Endometrium (tissue), 2 donors: Measurements from ENCODE around the gene RANBP1.

Experiments used
- FAIRE-seq: peaks from 2 replicates; lab custom pipeline; 2012; peaks lifted over from hg19 to GRCh38; lab: Jason Lieb, UNC
- donor health status: control.
- donor health status: control.

Gene RANBP1

GRCh38 chr22:20125201-20126174 is 9.6 kb downstream of the RANBP1 start:
- no peak for FAIRE-seq

DNA sequence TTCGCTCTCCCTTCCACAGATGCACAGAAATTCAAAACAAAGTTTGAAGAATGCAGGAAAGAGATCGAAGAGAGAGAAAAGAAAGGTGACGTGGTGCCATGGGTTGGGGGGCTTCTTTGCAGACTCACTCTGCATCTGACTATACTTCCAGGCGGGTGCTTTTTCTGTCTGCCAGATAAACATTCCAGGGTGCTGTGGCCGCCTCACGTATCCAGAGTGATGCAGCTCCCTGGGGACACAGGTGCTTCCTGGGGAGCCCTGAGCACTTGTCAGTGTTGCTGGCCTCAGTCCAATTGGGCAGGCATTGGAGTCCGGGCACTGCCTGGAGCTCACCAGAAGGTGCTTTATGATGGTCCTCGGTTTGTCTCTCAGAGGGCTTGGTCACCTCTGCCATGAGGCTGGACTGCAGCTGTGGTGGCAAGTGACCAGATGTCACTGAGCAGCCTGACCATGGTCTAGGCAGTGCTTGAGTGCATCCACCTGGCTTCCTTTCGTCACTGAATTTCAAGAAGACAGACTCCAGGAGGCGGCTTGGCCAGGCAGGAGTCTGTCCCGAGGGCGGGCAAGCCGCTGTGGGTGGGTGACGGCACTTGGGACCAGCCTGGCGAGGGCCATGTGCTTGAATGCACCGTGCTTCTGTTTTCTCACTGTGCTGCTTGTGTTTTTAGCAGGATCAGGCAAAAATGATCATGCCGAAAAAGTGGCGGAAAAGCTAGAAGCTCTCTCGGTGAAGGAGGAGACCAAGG is 10.6 kb downstream of the RANBP1 start:
- FAIRE-seq = no peak

GRCh38 chr22:20127318-20127868 is 11.5 kb downstream of the RANBP1 start:
- no peak for FAIRE-seq

DNA sequence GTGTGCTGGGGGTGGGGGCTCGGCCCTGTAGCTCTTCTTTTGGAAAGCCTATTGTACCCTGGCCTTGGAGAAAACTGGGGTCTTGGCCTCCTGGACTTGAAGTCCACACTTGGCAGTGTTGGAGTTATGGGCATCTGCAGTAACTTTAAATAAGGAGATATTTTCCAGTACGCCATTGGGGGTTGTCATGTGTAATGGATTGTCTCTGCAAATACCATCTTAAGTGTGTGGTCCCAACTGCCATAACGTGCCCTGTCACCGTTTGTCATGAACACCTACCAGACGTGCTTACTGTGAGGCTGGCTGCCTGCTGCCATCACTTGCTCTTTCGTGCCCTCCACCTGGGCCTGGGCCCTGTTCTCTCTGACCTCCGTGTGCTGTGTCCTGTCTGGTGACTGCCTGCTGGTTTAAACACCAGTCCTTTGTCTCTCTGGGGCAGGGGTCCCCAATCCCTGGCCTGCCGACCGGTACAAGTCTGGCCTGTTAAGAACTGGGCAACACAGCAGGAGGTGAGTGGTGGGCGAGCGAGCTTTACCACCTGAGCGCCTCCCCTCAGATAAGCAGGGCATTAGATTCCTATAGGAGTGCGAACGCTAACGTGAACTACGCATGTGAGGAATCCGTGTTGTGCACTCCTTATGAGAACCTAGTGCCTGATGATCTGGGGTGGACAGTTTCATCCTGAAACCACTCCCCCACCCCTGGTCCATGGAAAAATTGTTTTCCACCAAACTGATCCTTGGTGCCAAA is 12.1 kb downstream of the RANBP1 start:
- FAIRE-seq = no peak

DNA sequence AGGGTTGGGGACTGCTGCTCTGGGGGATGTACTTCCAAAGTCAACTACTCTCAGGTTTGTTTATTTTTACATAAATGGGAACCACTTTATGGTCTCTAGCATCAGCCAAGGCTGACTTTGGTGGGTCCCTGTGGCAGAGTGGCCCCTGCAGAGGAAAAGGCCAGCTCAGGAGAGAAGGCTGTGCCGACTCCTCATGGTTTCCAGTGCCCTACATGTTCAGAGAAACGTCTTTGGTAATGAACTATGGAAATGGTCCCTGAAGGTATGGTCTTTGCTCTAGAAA is 12.7 kb downstream of the RANBP1 start:
- FAIRE-seq = no peak

DNA sequence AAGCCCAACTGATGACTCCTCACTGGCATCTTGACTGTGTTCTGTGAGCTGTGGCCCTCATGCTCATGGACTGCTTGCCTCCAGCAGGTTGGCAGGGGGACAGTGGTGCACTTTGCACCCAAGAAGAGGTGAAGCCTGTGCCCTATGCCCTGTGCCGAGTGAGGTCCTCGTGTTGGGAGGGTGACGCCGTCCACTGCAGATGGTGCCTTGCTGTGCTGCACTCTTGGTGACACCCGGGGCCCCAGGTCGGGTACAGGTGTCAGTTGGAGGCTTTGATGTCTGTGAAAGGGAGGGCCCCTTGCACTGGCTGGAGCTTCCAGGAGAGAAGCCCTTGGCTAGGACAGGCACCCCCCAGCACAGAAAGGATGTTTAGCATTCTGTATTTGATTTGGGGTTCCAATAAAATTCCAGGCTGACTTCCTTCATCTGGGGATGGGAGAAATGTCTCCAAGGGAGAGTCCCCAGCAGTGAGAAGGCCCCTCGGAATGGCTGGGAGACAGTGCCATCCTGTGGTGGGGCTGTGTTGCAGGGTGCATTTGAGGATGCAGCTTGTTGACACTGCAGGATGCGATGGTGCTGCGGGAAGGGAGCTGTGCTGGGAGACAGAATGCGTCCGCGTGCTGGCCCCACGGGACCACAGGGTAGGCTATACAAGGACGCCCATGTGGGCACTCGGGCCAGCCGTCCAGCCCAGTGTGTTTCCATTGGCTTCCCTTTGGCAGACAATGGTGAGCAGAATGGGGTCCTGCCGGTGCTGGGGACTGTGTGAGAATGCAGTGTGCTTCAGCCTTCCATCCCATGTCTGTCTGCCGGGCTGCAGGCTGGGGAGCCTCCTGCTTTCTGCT is 13.2 kb downstream of the RANBP1 start:
- FAIRE-seq = no peak

DNA sequence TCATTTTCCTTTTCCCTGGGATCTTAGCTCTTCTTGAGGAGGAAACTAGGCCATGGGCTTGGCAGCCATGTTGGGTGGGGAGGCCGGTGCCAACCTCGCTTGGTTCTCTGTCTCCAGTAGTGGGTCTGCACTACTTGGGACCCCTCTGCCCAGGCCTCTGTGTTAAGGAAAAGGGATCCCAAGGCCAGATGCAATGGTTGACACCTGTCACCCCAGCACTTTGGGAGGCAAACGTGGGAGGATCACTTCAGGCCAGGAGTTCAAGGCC is 13.8 kb downstream of the RANBP1 start:
- no peak for FAIRE-seq

GRCh38 chr22:20130319-20130718 is 14.4 kb downstream of the RANBP1 start:
- no peak for FAIRE-seq

GRCh38 chr22:20130731-20131596 is 15.1 kb downstream of the RANBP1 start:
- no peak for FAIRE-seq

DNA sequence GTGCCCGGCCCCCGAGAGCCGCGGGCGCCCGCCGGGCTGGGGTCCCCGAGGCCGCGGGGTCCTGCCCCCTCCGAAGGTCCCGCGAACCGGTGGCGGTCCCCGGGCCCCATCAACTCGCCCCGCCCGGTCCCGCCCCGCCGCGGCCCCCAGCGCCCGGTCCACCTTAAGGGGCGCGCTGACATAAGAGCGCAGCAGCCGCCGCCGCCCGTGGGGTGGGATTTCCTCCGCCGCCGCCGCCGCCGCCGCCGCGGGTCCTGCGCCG is 15.6 kb downstream of the RANBP1 start, which contains the start of gene ZDHHC8:
TSS of gene ZDHHC8 (plus strand) at position 208 of the 262 bp plus-strand sequence. CDS start 144 bp downstream, outside the sequence.
- FAIRE-seq = no peak

- FAIRE-seq = no peak
Observed at GRCh38 chr22:20131859-20132685, 16.2 kb downstream of the RANBP1 start.

GRCh38 chr22:20132686-20133246 is 16.9 kb downstream of the RANBP1 start:
- FAIRE-seq = no peak

DNA sequence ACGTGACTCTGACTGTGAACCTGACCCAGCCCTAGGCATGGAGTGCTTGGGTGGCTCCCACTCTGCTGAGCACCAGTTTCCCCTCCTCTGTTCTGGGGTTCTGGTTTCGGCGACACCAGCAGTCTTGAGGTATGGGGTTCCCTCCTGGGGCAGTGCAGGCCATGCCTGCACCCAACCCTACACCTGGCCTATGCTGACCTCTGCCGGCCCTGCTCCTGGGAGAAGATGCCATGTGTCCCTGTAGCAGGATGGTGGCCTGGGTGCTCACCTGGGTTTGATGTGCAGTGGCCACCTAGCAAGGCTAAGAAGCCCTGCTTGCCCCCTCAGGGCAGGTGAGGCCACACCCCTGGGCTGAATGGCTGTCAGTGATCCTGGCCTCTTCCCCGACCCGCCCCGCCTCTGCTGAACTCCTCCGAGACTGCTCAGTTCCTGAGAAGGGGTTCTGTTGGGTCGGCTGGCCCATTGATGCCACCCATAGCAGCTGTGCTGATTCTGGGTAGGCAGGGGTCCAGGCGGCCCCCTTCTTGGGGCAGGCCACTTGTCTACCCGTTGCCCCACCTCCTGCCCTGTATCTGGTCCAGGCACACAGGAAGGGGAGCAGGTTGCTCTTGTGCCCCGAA is 18.1 kb downstream of the RANBP1 start:
- FAIRE-seq = no peak

DNA sequence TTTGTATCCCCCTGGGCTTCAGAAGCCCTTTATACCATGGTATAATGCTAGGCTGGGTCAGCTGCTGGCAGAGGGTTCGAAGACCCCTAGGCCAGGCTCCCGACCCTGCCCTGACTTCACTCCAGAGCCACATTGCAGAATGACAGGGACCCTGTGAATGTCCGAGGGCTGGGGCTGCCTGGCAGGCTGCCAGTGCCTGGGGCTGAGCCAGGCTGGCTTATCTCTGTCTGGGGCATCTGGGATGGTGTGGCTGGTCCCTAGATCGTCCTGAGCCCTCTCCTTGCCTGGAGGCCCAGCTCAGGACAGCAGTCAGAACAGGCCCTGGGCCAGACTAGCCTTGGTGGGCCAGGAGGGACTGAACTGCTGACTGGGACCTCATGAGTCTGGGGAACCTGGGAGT is 19.4 kb downstream of the RANBP1 start:
- no peak for FAIRE-seq

DNA sequence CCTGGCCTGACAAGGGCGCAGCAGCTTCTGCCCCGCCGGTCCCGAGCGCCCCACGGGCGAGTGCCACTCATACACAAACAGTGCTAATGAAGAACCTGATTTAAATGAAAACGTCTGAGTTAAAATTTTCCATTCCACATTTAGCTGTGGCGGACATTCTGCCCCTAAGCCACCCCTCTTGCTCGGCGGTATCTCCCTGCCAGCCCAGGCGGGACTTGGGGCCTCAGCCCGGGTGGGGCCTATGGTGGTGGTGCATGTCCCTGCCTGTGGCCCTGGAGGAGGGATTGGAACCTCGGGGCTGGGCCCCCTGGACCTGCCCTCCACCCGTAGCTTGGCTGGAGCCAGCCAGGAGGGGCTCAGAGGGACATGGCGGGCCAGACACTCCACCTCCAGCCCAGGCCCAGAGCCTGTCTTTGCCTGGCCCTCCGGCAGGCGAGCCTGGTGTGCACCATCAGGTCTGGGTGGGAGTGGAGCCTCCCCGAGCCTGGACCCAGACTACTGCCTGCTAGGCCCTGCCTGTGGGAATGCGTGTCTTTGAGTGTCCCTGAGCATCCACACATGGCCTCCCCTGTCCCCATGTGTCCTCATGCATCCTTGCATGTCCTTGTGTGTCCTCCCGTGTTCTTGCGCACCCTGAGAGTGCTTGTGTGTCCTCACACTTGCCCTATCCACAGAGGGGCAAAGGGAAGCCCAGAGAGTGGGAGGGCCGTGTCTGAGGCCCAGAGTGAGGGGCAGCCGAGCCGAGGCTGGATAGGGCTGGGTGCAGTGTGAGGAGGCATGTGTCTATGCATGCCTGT is 20.1 kb downstream of the RANBP1 start:
- FAIRE-seq = no peak

DNA sequence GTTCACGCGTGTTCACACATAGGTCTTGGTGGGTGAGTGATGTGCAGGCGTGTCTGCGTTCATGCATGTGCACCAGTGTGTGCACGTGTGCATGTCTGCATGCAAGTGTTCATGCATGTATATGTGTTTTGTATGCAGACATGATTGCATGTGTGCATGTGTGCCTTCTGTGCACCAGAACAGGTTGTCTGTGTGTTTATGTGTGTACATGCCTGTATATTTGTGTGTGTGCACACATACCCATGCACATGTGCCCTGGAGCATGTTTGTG is 20.6 kb downstream of the RANBP1 start:
- FAIRE-seq = no peak

GRCh38 chr22:20137113-20137512 is 21.2 kb downstream of the RANBP1 start:
- no peak for FAIRE-seq

- FAIRE-seq = no peak
Observed at GRCh38 chr22:20137671-20138416, 21.9 kb downstream of the RANBP1 start.
